ENCODE data around the gene RPA3.

RPA3 gene

GRCh38 chr7:7751243-7752092 lies 33.1 kb upstream of the RPA3 start:
- TF ChIP-seq TEAD4 (IDR thresholded peaks at IDR 0.05) (no peak), USF1 (IDR thresholded peaks at IDR 0.05) (no peak), RAD21 (IDR thresholded peaks at IDR 0.05; ENCODE audit: low read depth) (no peak), CEBPB (IDR thresholded peaks at IDR 0.05) (no peak), EGR1 (IDR thresholded peaks at IDR 0.05) (no peak), TAF1 (IDR thresholded peaks at IDR 0.05; ENCODE audit: low read depth) (no peak), EP300 (IDR thresholded peaks at IDR 0.05; ENCODE audit: borderline replicate concordance) (no peak), YY1 (IDR thresholded peaks at IDR 0.05; ENCODE audit: low read depth) (no peak), REST (IDR thresholded peaks at IDR 0.05; ENCODE audit: low read depth) (no peak), MAX (IDR thresholded peaks at IDR 0.05) (no peak), CREB1 (IDR thresholded peaks at IDR 0.05; ENCODE audit: low read depth) (no peak), NFIC (IDR thresholded peaks at IDR 0.05) (no peak), TCF12 (IDR thresholded peaks at IDR 0.05; ENCODE audit: low read depth) (no peak), ZBTB7A (IDR thresholded peaks at IDR 0.05; ENCODE audit: low read depth) (no peak), FOXM1 (IDR thresholded peaks at IDR 0.05; ENCODE audit: borderline replicate concordance, low read depth) (no peak)

GRCh38 chr7:7750571-7751242 lies 32.3 kb upstream of the RPA3 start:
- TF ChIP-seq CEBPB (IDR thresholded peaks at IDR 0.05): no peak
- TF ChIP-seq TEAD4 (IDR thresholded peaks at IDR 0.05): no peak
- no peak for TF ChIP-seq USF1 (IDR thresholded peaks at IDR 0.05)
- no peak for TF ChIP-seq TCF12 (IDR thresholded peaks at IDR 0.05; ENCODE audit: low read depth)
- no peak for TF ChIP-seq REST (IDR thresholded peaks at IDR 0.05; ENCODE audit: low read depth)
- no peak for TF ChIP-seq TAF1 (IDR thresholded peaks at IDR 0.05; ENCODE audit: low read depth)
- no peak for TF ChIP-seq YY1 (IDR thresholded peaks at IDR 0.05; ENCODE audit: low read depth)
- TF ChIP-seq RAD21 (IDR thresholded peaks at IDR 0.05; ENCODE audit: low read depth): no peak
- TF ChIP-seq CREB1 (IDR thresholded peaks at IDR 0.05; ENCODE audit: low read depth): no peak
- no peak for TF ChIP-seq MAX (IDR thresholded peaks at IDR 0.05)
- no peak for TF ChIP-seq NFIC (IDR thresholded peaks at IDR 0.05)
- TF ChIP-seq EGR1 (IDR thresholded peaks at IDR 0.05): no peak
- no peak for TF ChIP-seq EP300 (IDR thresholded peaks at IDR 0.05; ENCODE audit: borderline replicate concordance)
- no peak for TF ChIP-seq FOXM1 (IDR thresholded peaks at IDR 0.05; ENCODE audit: borderline replicate concordance, low read depth)
- no peak for TF ChIP-seq ZBTB7A (IDR thresholded peaks at IDR 0.05; ENCODE audit: low read depth)

GRCh38 chr7:7746458-7746857 lies 28.1 kb upstream of the RPA3 start:
- no peak for TF ChIP-seq TEAD4 (IDR thresholded peaks at IDR 0.05)
- TF ChIP-seq MAX (IDR thresholded peaks at IDR 0.05): no peak
- no peak for TF ChIP-seq RAD21 (IDR thresholded peaks at IDR 0.05; ENCODE audit: low read depth)
- no peak for TF ChIP-seq TAF1 (IDR thresholded peaks at IDR 0.05; ENCODE audit: low read depth)
- TF ChIP-seq EP300 (IDR thresholded peaks at IDR 0.05; ENCODE audit: borderline replicate concordance): no peak
- TF ChIP-seq CEBPB (IDR thresholded peaks at IDR 0.05): no peak
- no peak for TF ChIP-seq TCF12 (IDR thresholded peaks at IDR 0.05; ENCODE audit: low read depth)
- no peak for TF ChIP-seq REST (IDR thresholded peaks at IDR 0.05; ENCODE audit: low read depth)
- TF ChIP-seq YY1 (IDR thresholded peaks at IDR 0.05; ENCODE audit: low read depth): no peak
- no peak for TF ChIP-seq FOXM1 (IDR thresholded peaks at IDR 0.05; ENCODE audit: borderline replicate concordance, low read depth)
- no peak for TF ChIP-seq ZBTB7A (IDR thresholded peaks at IDR 0.05; ENCODE audit: low read depth)
- TF ChIP-seq USF1 (IDR thresholded peaks at IDR 0.05): no peak
- no peak for TF ChIP-seq CREB1 (IDR thresholded peaks at IDR 0.05; ENCODE audit: low read depth)

Measured in Ishikawa (cell line).